ENCODE data around the gene EPS8L2.
A peak's percentile ranks its signal among the peaks of the same experiment; 100 is the strongest.
"Not testable (repeated sequence)": the region's sequence is repeated elsewhere in the genome, so short reads cannot be mapped to it uniquely, and the experiment has no call there.

Gene EPS8L2

GRCh38 chr11:690244-690643 lies 15.8 kb upstream of the EPS8L2 start:
- not testable (repeated sequence) for DNase-seq (ENCODE audit: low read depth)

GRCh38 chr11:690738-691633 lies 15.0 kb upstream of the EPS8L2 start:
- no peak for DNase-seq (ENCODE audit: low read depth)

GRCh38 chr11:691710-692590 lies 14.1 kb upstream of the EPS8L2 start:
- DNase-seq (ENCODE audit: low read depth), result no peak

GRCh38 chr11:692824-693414 lies 13.1 kb upstream of the EPS8L2 start:
- no peak for DNase-seq (ENCODE audit: low read depth)

- DNase-seq (ENCODE audit: low read depth), result no peak
Measured at GRCh38 chr11:693415-693831, 12.6 kb upstream of the EPS8L2 start.

GRCh38 chr11:693887-694562 lies 12.0 kb upstream of the EPS8L2 start:
- no peak for DNase-seq (ENCODE audit: low read depth)

GRCh38 chr11:694563-695287 lies 11.3 kb upstream of the EPS8L2 start, which contains the start of gene DEAF1:
Gene DEAF1 (minus strand): TSS chr11:695222. CDS start chr11:695047, 175 bp downstream.
- DNase-seq (ENCODE audit: low read depth), result peak; percentile 98

- DNase-seq (ENCODE audit: low read depth), result no peak
Measured at GRCh38 chr11:695288-695537, 10.8 kb upstream of the EPS8L2 start.

- DNase-seq (ENCODE audit: low read depth), result peak; percentile 98
Measured at GRCh38 chr11:695538-696248, 10.3 kb upstream of the EPS8L2 start, which contains the start of gene TMEM80. Gene TMEM80 (plus strand): TSS chr11:695816. CDS start chr11:695828, 12 bp downstream.

- DNase-seq (ENCODE audit: low read depth), result no peak
Measured at GRCh38 chr11:696955-697491, 9.0 kb upstream of the EPS8L2 start.

GRCh38 chr11:697811-698311 lies 8.2 kb upstream of the EPS8L2 start:
- DNase-seq (ENCODE audit: low read depth), result no peak

GRCh38 chr11:698493-699115 lies 7.4 kb upstream of the EPS8L2 start:
- DNase-seq (ENCODE audit: low read depth), result no peak

- no peak for DNase-seq (ENCODE audit: low read depth)
Measured at GRCh38 chr11:699116-699508, 6.9 kb upstream of the EPS8L2 start.

- DNase-seq (ENCODE audit: low read depth), result no peak
Measured at GRCh38 chr11:699753-700152, 6.3 kb upstream of the EPS8L2 start.

GRCh38 chr11:701741-702461 lies 4.1 kb upstream of the EPS8L2 start:
- no peak for DNase-seq (ENCODE audit: low read depth)

- no peak for DNase-seq (ENCODE audit: low read depth)
Measured at GRCh38 chr11:702462-703461, 3.3 kb upstream of the EPS8L2 start.

- no peak for DNase-seq (ENCODE audit: low read depth)
Measured at GRCh38 chr11:703506-703905, 2.5 kb upstream of the EPS8L2 start.

GRCh38 chr11:704228-704674 lies 1.8 kb upstream of the EPS8L2 start:
- no peak for DNase-seq (ENCODE audit: low read depth)
